ENCODE measurements around the gene PGM3. TPM values are rescaled to one million over a fixed set of nuclear protein-coding genes. Genes with fewer than 3 reads are reported as not detected.

PGM3 gene, protein sequence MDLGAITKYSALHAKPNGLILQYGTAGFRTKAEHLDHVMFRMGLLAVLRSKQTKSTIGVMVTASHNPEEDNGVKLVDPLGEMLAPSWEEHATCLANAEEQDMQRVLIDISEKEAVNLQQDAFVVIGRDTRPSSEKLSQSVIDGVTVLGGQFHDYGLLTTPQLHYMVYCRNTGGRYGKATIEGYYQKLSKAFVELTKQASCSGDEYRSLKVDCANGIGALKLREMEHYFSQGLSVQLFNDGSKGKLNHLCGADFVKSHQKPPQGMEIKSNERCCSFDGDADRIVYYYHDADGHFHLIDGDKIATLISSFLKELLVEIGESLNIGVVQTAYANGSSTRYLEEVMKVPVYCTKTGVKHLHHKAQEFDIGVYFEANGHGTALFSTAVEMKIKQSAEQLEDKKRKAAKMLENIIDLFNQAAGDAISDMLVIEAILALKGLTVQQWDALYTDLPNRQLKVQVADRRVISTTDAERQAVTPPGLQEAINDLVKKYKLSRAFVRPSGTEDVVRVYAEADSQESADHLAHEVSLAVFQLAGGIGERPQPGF
- total RNA-seq: 37.3 TPM
- long read RNA-seq, full-length matches to known transcripts: 32 of 36 reads
- long read RNA-seq, partial matches to known transcripts: 3 of 36 reads
- long read RNA-seq, other reads (novel, unspliced or antisense): 1 of 36 reads

DNA sequence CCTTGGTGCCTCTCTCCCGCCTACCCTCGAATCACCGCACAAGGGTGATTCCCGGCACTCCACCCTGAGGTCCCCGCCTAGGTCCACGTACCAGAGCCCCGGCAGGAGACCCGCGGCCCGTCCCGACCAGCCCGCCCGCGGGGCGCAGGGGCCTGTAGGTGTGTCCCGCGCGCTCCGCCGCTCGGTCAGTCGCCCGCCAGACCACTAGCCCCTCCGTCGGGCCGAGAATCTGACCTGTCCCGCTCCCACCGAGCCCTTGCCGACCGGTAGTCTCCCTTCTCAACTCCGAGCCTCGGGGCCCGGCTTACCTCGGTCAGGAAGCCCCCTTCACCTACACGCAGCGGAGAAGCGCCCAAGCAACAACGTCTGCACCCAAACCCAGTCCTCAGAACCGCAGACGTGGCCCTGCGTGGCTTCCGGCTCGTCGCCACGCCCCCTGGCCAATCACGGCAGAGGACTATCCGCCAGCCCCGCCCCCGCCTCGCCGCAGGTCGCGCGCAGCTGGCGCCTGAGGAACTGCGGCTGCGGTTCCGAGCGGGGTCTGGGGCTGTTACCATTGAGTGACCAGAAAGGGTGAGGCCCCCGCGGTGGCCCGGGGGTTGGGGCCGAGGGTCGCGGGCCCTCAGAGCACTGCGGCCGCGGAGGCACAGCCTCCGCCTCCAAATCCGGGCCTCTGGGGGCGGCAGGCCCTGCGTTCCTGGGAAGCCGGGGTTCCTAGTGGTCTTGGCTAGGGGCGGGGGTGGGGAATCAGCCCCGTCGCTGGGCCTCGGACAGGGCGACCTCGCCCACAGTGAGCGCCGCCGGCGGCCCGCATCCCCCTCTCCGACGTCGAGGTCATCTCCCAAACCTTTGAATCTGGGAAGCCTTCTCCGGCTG lies at the start of gene PGM3, which contains the start of gene RWDD2A:
Gene PGM3, minus strand, starts transcription at position 395 of the 876 bp plus-strand sequence. CDS start 2,253 bp downstream, outside the sequence.
Gene RWDD2A, plus strand, starts transcription at position 487 of the 876 bp plus-strand sequence. CDS start 1,095 bp downstream, outside the sequence.
- H3K27ac ChIP-seq: peak within 1 kb of the TSS; percentile 89
- peaks cover 12% of the 10 kb centered on the region for H3K4me1 ChIP-seq
- no peaks in the 10 kb centered on the region for H3K27me3 ChIP-seq
- DNase-seq: peak; percentile 97
- no peaks in the 10 kb centered on the region for H3K9me3 ChIP-seq
- peak within 1 kb of the TSS; percentile 86 for H3K4me3 ChIP-seq
- ATAC-seq: peak; percentile 99
- intact Hi-C loops (cut with DNase I): no loop called here
- peaks cover 16% of the 10 kb centered on the region for H3K36me3 ChIP-seq
- TF ChIP-seq CTCF (IDR thresholded peaks at IDR 0.05): no peak

GRCh38 chr6:83231146-83231545 lies 38.1 kb upstream of the PGM3 start:
- no peaks in the 10 kb centered on the region for H3K4me1 ChIP-seq
- intact Hi-C loops (cut with DNase I): no loop called here
- H3K27me3 ChIP-seq: no peaks in the 10 kb centered on the region
- H3K27ac ChIP-seq: no peak overlapping the region
- H3K36me3 ChIP-seq: no peaks in the 10 kb centered on the region
- no peaks in the 10 kb centered on the region for H3K9me3 ChIP-seq
- no peak for TF ChIP-seq CTCF (IDR thresholded peaks at IDR 0.05)
- DNase-seq (no peak), ATAC-seq (no peak)
- H3K4me3 ChIP-seq: no peak overlapping the region

DNA sequence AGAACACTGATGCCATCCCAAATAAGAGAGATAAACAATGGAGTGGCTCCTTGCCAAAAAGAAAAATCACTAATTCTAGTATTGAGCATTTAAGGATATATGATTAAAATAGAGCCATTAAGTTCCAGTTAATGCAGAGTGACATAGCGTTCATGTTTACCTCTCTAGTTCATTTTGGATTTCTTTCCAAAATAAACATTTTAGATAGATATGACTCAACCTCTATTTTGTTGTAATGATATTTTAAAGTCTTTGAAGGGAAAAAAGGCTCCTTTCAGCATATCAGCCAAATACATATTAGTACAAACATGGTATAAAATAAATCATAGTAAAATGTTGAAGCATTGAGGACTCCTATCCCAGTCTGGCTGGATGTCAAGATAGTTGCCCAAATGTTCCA lies 33.5 kb upstream of the PGM3 start:
- TF ChIP-seq CTCF (IDR thresholded peaks at IDR 0.05): no peak
- ATAC-seq (no peak), DNase-seq (no peak)
- Histone ChIP-seq H3K27me3 (no peaks in the 10 kb centered on the region), H3K4me1 (no peaks in the 10 kb centered on the region), H3K9me3 (no peaks in the 10 kb centered on the region), H3K27ac (no peak overlapping the region), H3K36me3 (no peaks in the 10 kb centered on the region), H3K4me3 (no peak overlapping the region)
- intact Hi-C loops (cut with DNase I): loop anchor here (10.0 kb wide), 1 partner anchor 288 kb away; the partner anchor contains the start of gene PRSS35

GRCh38 chr6:83221889-83222479 lies 28.9 kb upstream of the PGM3 start:
- Histone ChIP-seq H3K27me3 (no peaks in the 10 kb centered on the region), H3K27ac (no peak overlapping the region), H3K4me3 (no peak overlapping the region), H3K4me1 (no peaks in the 10 kb centered on the region), H3K36me3 (no peaks in the 10 kb centered on the region), H3K9me3 (no peaks in the 10 kb centered on the region)
- ATAC-seq (no peak), DNase-seq (no peak)
- TF ChIP-seq CTCF (IDR thresholded peaks at IDR 0.05): peak; percentile 50
- intact Hi-C loops (cut with DNase I): loop anchor here (10.0 kb wide), 1 partner anchor 293 kb away; the partner anchor contains the start of gene PRSS35

GRCh38 chr6:83221276-83221675 lies 28.2 kb upstream of the PGM3 start:
- ATAC-seq (no peak), DNase-seq (no peak)
- Histone ChIP-seq H3K4me3 (no peak overlapping the region), H3K4me1 (no peaks in the 10 kb centered on the region), H3K27ac (no peak overlapping the region), H3K9me3 (no peaks in the 10 kb centered on the region), H3K36me3 (no peaks in the 10 kb centered on the region), H3K27me3 (no peaks in the 10 kb centered on the region)
- TF ChIP-seq CTCF (IDR thresholded peaks at IDR 0.05): no peak
- intact Hi-C loops (cut with DNase I): loop anchor here (10.0 kb wide), 1 partner anchor 294 kb away; the partner anchor contains the start of gene PRSS35

Measured in upper lobe of right lung (tissue), 1 donor.